Ishikawa (cell line): ENCODE data around the gene ZNF18.
A peak's percentile ranks its signal among the peaks of the same experiment; 100 is the strongest.

Source experiments
- CEBPB ChIP-seq: IDR thresholded peaks from 2 replicates; pipeline ENCODE4 v1.6.1; 2012
- CREB1 ChIP-seq: IDR thresholded peaks from 2 replicates; pipeline ENCODE4 v1.6.1; 2012; ENCODE audit warnings: low read depth
- EGR1 ChIP-seq: IDR thresholded peaks from 2 replicates; pipeline ENCODE4 v1.6.1; 2012
- EP300 ChIP-seq: IDR thresholded peaks from 2 replicates; pipeline ENCODE4 v1.6.1; 2012; ENCODE audit warnings: borderline replicate concordance
- FOXM1 ChIP-seq: IDR thresholded peaks from 2 replicates; pipeline ENCODE4 v1.6.1; 2012; ENCODE audit warnings: low read depth, borderline replicate concordance
- MAX ChIP-seq: IDR thresholded peaks from 2 replicates; pipeline ENCODE4 v1.6.1; 2012
- NFIC ChIP-seq: IDR thresholded peaks from 2 replicates; pipeline ENCODE4 v1.6.1; 2012
- RAD21 ChIP-seq: IDR thresholded peaks from 2 replicates; pipeline ENCODE4 v1.6.1; 2012; ENCODE audit warnings: low read depth
- TAF1 ChIP-seq: IDR thresholded peaks from 2 replicates; pipeline ENCODE4 v1.6.1; 2012; ENCODE audit warnings: low read depth, mild to moderate bottlenecking
- TCF12 ChIP-seq: IDR thresholded peaks from 2 replicates; pipeline ENCODE4 v1.6.1; 2012; ENCODE audit warnings: low read depth
- TEAD4 ChIP-seq: IDR thresholded peaks from 2 replicates; pipeline ENCODE4 v1.6.1; 2012
- YY1 ChIP-seq: IDR thresholded peaks from 2 replicates; pipeline ENCODE4 v1.6.1; 2012; ENCODE audit warnings: low read depth
- ZBTB7A ChIP-seq: IDR thresholded peaks from 2 replicates; pipeline ENCODE4 v1.6.1; 2012; ENCODE audit warnings: low read depth
- TF ChIP-seq, protein P1 (sequence below): IDR thresholded peaks from 2 replicates; pipeline ENCODE4 v1.6.1; 2012; ENCODE audit warnings: low read depth, mild to moderate bottlenecking
- TF ChIP-seq, protein P2 (sequence below): IDR thresholded peaks from 2 replicates; pipeline ENCODE4 v1.6.1; 2012

ZNF18 gene

GRCh38 chr17:11997147-11997971 is at the start of gene ZNF18:
ZNF18 (minus strand) TSS chr17:11997475; CDS start chr17:11992829, 4,646 bp downstream.
- TF ChIP-seq TCF12 (no peak), EGR1 (0 out of 2 replicates have a peak, but pooled peaks have one; percentile 17), YY1 (peak; percentile 89), MAX (peak; percentile 64), TAF1 (peak; percentile 82; the same call in 1 of the 2 replicates), CEBPB (no peak), RAD21 (no peak), TEAD4 (no peak; the same call in 1 of the 2 replicates), EP300 (no peak), CREB1 (no peak), FOXM1 (no peak)
- TF ChIP-seq, protein P1, sequence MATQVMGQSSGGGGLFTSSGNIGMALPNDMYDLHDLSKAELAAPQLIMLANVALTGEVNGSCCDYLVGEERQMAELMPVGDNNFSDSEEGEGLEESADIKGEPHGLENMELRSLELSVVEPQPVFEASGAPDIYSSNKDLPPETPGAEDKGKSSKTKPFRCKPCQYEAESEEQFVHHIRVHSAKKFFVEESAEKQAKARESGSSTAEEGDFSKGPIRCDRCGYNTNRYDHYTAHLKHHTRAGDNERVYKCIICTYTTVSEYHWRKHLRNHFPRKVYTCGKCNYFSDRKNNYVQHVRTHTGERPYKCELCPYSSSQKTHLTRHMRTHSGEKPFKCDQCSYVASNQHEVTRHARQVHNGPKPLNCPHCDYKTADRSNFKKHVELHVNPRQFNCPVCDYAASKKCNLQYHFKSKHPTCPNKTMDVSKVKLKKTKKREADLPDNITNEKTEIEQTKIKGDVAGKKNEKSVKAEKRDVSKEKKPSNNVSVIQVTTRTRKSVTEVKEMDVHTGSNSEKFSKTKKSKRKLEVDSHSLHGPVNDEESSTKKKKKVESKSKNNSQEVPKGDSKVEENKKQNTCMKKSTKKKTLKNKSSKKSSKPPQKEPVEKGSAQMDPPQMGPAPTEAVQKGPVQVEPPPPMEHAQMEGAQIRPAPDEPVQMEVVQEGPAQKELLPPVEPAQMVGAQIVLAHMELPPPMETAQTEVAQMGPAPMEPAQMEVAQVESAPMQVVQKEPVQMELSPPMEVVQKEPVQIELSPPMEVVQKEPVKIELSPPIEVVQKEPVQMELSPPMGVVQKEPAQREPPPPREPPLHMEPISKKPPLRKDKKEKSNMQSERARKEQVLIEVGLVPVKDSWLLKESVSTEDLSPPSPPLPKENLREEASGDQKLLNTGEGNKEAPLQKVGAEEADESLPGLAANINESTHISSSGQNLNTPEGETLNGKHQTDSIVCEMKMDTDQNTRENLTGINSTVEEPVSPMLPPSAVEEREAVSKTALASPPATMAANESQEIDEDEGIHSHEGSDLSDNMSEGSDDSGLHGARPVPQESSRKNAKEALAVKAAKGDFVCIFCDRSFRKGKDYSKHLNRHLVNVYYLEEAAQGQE: no peak
- TF ChIP-seq, protein P2, sequence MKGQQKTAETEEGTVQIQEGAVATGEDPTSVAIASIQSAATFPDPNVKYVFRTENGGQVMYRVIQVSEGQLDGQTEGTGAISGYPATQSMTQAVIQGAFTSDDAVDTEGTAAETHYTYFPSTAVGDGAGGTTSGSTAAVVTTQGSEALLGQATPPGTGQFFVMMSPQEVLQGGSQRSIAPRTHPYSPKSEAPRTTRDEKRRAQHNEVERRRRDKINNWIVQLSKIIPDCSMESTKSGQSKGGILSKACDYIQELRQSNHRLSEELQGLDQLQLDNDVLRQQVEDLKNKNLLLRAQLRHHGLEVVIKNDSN: 0 out of 2 replicates have a peak, but pooled peaks have one; percentile 4

- TF ChIP-seq RAD21: no peak
- TF ChIP-seq ZBTB7A: no peak
- no peak for TF ChIP-seq EP300
- TF ChIP-seq, protein P1: no peak
- no peak for TF ChIP-seq TCF12
- no peak for TF ChIP-seq TAF1
- no peak for TF ChIP-seq TEAD4
- TF ChIP-seq, protein P2: no peak
- TF ChIP-seq EGR1: no peak
- TF ChIP-seq CEBPB: no peak
- no peak for TF ChIP-seq YY1
- TF ChIP-seq NFIC: no peak
- no peak for TF ChIP-seq MAX
Observed at GRCh38 chr17:12046786-12047185, 49.5 kb upstream of the ZNF18 start.

DNA sequence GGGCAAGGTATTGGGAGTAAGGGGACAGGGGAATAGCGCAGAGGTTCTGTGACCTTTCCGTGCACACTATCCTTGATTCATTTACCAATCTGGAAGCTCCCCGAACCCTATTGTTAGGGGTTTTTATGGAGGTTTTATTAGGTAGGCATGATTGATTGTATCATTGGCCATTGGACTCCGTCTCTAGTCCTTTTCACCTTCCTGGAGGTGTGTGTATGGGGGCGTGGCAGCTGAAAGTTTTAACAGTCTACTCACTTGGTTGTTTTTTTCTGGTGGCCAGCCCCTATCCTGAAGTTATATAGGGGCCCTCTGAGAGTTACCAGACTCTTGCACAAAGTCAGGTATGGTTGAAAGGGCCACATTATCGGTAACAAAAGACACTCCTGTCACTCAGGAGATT is 46.4 kb upstream of the ZNF18 start:
- no peak for TF ChIP-seq EGR1
- TF ChIP-seq TEAD4: no peak
- TF ChIP-seq TAF1: no peak
- no peak for TF ChIP-seq ZBTB7A
- no peak for TF ChIP-seq MAX
- no peak for TF ChIP-seq RAD21

DNA sequence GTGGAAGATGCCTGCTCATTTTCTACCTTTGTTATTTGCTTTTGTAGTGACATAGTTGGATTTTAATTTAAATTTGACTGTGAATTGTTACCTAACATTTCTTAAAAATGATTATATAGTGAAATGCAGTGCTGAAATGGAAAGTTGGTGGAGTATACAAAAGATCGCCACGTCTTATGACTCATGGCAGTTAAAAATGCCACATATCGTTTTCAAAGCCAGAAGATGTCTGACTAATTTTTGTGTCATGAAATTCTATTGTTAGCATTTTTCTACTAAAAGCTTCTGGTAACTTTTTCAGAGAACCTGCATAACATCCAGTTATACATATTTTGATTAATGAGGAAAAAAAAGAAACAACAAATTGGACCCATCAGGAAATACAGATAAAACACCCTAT is 44.0 kb upstream of the ZNF18 start:
- TF ChIP-seq EGR1 (no peak), ZBTB7A (no peak), TCF12 (no peak), RAD21 (no peak), CEBPB (no peak), TAF1 (no peak), MAX (no peak), NFIC (no peak), TEAD4 (no peak)
- TF ChIP-seq, protein P2: no peak

DNA sequence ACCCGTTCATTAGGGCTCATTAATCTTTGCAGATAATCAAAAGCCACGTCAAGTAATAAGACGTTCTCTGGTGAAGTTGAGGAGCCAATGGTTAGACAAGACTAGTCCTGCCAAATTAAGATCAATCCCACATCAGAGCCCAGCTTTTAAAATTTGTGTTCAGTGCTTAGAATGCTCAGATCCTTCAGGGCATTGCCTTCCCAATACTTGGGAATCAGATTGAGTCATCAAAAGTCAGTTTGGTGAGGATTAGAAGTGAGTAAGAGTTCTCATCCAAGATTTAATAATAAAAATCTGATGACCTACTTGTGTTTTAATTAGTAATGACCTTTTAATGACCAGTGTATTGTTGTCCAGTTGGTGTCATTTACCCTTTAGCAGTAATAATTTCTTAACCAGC is 43.2 kb upstream of the ZNF18 start:
- TF ChIP-seq CREB1: no peak
- no peak for TF ChIP-seq RAD21
- no peak for TF ChIP-seq TEAD4
- TF ChIP-seq YY1: no peak
- TF ChIP-seq, protein P2: no peak
- no peak for TF ChIP-seq ZBTB7A
- TF ChIP-seq, protein P1: no peak
- TF ChIP-seq CEBPB: no peak
- no peak for TF ChIP-seq TAF1
- TF ChIP-seq TCF12: no peak
- no peak for TF ChIP-seq MAX
- no peak for TF ChIP-seq EP300
